IPS-20b (cell line): Measurements from ENCODE around the gene RBM20.

Experiments used
- H3K27ac ChIP-seq: one replicate; pipeline ENCODE4 v1.5.1; 2013; ENCODE audit warnings: low read length
- H3K27me3 ChIP-seq: 2 replicates; pipeline ENCODE4 v1.6.1; 2013; ENCODE audit warnings: mild to moderate bottlenecking, low read length, inconsistent platforms; ENCODE audit not compliant: insufficient read depth
- H3K36me3 ChIP-seq: 2 replicates; pipeline ENCODE4 v1.6.1; 2013; ENCODE audit warnings: low read depth, mild to moderate bottlenecking, inconsistent platforms, low read length, moderate library complexity; ENCODE audit not compliant: insufficient read depth
- H3K4me1 ChIP-seq: 2 replicates; pipeline ENCODE4 v1.6.1; 2013; ENCODE audit warnings: mild to moderate bottlenecking, control low read depth, inconsistent platforms, low read length, moderate library complexity; ENCODE audit not compliant: insufficient read depth
- H3K4me3 ChIP-seq: 2 replicates; pipeline ENCODE4 v1.5.1; 2013; ENCODE audit warnings: mild to moderate bottlenecking, low read length, inconsistent platforms
- H3K9ac ChIP-seq: 2 replicates; pipeline ENCODE4 v1.6.1; 2013; ENCODE audit warnings: low read depth, mild to moderate bottlenecking, inconsistent platforms, low read length, moderate library complexity
- H3K9me3 ChIP-seq: 2 replicates; pipeline ENCODE4 v1.6.1; 2013; ENCODE audit warnings: mild to moderate bottlenecking, low read depth, low read length, inconsistent platforms; ENCODE audit not compliant: insufficient read depth

Gene RBM20

DNA sequence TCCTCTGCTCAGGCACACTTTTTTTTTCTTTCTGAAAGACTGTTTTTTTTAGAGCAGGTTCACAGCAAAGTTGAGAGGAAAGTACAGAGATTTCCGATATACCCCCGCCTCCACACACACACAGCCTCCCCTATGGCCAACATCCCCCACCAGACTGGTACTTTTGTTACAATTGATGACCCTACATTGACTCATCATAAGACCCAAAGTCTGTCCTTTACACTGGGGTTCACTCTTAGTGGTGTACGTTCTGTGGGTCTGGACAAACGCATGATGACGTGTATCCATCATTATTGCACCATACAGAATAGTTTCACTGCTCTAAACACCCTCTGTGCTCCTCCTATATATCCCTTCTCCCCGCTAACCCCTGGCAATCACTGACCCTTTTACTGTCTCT, 107.7 kb downstream of the RBM20 start:
- H3K9me3 ChIP-seq, result peaks cover 6% of the 10 kb centered on the region
- H3K36me3 ChIP-seq, result no peaks in the 10 kb centered on the region
- H3K4me3 ChIP-seq, result no peak overlapping the region
- H3K27me3 ChIP-seq, result no peaks in the 10 kb centered on the region
- H3K4me1 ChIP-seq, result no peaks in the 10 kb centered on the region
- no peak overlapping the region for H3K9ac ChIP-seq
- no peak overlapping the region for H3K27ac ChIP-seq

DNA sequence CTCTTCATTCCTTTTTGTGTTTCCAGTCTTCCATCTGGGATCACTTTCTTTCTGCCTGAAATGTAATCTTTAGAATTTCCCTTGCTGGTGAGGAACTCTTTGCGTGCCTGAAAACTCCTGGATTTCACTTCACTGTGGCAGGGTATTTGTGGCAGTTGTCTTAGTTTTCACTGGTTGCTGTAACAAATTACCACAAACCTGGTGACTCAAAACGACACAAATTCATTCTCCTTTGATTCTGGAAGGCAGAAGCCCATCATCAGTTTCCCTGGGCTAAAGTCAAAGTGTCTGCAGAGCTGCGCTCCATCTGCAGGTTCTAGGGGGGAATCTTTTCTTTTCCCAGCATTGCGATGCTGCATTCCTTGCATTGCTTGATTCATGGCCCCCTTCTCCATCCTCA, 109.3 kb downstream of the RBM20 start:
- Histone ChIP-seq H3K27ac (no peak overlapping the region), H3K4me3 (no peak overlapping the region), H3K4me1 (no peaks in the 10 kb centered on the region), H3K27me3 (no peaks in the 10 kb centered on the region), H3K9ac (no peak overlapping the region), H3K36me3 (no peaks in the 10 kb centered on the region), H3K9me3 (peaks cover 6% of the 10 kb centered on the region)

DNA sequence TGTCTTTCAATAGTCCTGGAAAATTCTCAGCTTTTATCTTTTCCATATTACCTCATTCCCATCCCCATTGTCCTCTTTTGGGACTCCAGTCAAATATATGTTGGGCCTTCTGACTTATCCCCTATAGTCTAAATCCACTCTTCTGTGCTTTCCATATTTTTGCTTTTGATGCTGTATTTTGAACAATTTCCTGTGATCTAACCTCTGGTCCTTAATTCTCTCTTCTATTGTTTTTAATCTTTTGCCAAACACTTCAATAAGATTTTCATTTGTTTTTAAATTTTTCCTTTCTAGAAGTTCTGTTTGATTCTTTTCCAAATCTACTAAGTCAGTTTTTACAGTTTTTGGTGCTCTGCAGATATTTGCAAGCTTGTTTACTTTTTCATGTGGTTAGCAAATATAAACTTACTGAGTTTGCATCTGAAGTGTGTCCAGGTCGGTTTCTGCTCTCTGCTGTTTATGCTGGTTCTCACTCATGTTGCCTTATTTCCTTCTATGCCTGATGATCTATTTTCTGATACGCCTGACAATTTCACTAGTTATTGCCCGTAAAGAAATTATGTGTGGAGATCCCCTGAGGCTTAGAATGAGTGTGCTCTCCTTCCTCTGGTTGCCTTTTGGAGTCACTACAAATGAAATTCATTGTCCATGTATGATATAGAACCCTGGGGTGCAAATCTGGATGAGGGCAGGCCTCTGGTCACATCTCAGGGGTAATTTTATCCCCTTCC, 110.4 kb downstream of the RBM20 start:
- Histone ChIP-seq H3K27ac (no peak overlapping the region), H3K27me3 (no peaks in the 10 kb centered on the region), H3K9ac (no peak overlapping the region), H3K4me1 (no peaks in the 10 kb centered on the region), H3K4me3 (no peak overlapping the region), H3K9me3 (no peaks in the 10 kb centered on the region), H3K36me3 (no peaks in the 10 kb centered on the region)

DNA sequence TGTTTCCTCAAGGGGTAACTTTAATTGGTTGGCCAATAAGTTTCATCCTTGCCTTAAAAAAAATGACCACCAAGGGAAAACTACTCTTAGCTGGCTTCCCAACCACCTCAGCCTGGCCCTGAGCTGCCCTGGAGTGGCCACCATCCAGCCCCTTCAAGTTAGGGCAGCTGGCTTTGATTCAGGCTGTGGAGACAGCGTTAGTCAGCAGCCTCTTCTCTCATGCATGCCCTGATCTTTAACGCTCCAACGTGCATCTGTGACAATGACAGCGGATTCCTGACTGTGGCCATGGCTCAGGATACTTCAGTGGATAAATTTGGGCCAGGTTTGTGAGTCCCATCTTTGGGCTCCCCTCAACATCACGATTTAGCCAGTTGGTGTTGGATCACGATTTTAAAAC, 111.6 kb downstream of the RBM20 start:
- H3K9ac ChIP-seq, result no peak overlapping the region
- H3K4me3 ChIP-seq, result no peak overlapping the region
- H3K9me3 ChIP-seq, result no peaks in the 10 kb centered on the region
- no peaks in the 10 kb centered on the region for H3K36me3 ChIP-seq
- no peaks in the 10 kb centered on the region for H3K4me1 ChIP-seq
- no peaks in the 10 kb centered on the region for H3K27me3 ChIP-seq
- no peak overlapping the region for H3K27ac ChIP-seq

DNA sequence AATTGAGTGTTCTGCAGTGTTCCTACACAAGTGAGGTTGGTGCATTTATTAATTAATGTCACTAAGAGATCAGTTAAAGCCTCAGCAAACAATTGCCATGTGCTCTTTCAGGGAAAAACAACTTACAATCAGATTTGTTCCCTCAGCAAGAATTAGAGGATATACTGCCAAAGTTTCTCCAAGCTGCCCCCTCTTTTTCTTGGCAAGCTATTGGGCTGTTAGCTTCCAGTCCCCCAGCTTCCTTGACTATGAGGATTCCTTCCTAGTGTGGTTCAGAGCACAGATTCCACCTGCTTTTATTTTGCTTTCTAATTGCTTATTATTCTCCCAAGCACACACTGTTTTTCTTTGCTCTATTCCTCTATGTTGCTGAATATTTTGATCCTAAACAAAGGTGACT, 112.7 kb downstream of the RBM20 start:
- Histone ChIP-seq H3K36me3 (no peaks in the 10 kb centered on the region), H3K9me3 (no peaks in the 10 kb centered on the region), H3K4me1 (no peaks in the 10 kb centered on the region), H3K4me3 (no peak overlapping the region), H3K9ac (no peak overlapping the region), H3K27ac (no peak overlapping the region), H3K27me3 (no peaks in the 10 kb centered on the region)

DNA sequence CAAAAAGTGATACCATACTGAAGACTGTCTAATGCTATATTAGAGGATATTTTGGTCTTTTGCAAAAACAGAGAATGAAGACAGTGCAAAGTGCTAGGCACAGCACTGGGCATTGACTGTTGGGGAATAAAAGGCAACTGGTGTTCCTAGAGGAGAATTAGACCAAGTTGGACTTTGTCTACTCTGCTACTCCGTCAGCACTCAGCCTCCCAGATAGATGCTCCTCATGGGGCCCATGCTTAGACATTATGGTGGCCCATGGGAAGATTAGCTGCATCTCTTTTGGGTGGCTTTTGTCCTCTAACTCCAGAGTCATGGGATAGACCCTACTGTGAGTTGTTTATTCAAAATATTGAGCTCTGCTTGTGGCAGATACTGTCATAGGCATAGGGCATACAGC, 113.5 kb downstream of the RBM20 start:
- no peaks in the 10 kb centered on the region for H3K4me1 ChIP-seq
- no peak overlapping the region for H3K9ac ChIP-seq
- no peak overlapping the region for H3K4me3 ChIP-seq
- H3K27me3 ChIP-seq, result no peaks in the 10 kb centered on the region
- no peaks in the 10 kb centered on the region for H3K9me3 ChIP-seq
- H3K36me3 ChIP-seq, result no peaks in the 10 kb centered on the region
- no peak overlapping the region for H3K27ac ChIP-seq

DNA sequence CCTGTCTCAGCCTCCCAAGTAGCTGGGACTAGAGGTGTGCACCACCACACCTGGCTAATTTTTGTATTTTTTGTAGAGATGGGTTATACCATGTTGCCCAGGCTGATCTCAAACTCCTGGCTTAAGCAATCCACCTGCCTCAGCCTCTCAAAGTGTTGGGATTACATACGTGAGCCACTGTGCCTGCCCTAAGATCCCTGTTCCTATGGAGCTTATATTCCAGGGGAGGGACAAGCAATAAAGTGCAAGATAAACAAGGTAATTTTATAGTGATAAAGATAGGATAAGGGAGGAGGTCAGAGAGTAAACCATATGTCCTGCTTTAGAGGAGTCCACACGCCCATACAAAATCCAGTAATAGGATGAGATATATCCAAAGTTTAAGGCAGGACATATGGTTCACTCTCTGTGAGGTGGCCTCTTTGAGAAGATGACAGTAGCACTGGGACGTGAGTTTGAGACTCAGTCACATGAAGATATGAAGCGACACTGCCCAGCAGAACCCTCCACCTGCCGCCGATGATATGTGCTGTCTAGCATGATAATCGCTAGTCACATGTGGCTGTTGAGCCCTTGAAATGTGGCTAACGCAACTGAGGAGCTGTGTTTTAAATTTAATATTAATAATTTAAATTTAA, 114.1 kb downstream of the RBM20 start:
- Histone ChIP-seq H3K9ac (no peak overlapping the region), H3K4me1 (no peaks in the 10 kb centered on the region), H3K27me3 (no peaks in the 10 kb centered on the region), H3K27ac (no peak overlapping the region), H3K36me3 (no peaks in the 10 kb centered on the region), H3K9me3 (no peaks in the 10 kb centered on the region), H3K4me3 (no peak overlapping the region)

DNA sequence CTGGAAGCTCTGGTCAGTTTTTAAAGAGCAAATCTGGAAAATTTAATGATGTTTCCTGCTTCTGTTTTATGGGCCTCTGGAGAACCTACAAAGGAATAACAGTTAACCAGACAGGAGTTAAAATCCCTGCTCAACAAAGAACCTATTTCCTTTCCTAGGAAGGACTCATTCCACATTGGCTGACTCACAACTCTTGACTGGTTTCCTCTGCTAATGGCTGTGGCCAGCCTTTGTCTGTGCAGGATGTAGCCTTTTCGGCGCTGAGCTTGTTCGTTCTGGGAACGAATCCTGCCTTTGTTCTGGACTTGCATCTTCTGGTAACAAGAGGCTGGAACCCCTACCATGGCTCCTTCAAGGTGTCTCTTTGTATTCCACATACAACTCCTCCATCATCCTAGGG, 114.8 kb downstream of the RBM20 start:
- Histone ChIP-seq H3K9me3 (no peaks in the 10 kb centered on the region), H3K4me1 (no peaks in the 10 kb centered on the region), H3K27ac (no peak overlapping the region), H3K4me3 (no peak overlapping the region), H3K36me3 (no peaks in the 10 kb centered on the region), H3K9ac (no peak overlapping the region), H3K27me3 (no peaks in the 10 kb centered on the region)

DNA sequence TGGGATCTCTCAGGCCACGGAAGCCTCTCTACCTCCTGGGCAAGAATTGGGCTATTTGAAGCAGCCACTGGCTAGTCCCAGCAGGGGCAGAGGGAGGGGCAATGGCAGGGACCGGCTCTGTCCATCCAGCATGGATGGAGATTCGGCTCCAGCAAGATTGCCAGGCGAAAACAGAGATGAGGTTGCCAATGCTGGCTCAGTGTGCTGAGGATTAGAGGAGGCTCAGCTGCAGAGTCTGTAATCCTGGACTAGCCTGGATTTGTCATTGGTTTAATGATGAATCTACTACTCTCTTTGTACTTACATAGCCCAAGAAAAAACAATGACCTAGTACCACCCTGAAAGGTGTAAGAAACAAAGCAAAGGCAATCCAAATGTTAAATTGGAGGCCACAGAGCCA, 115.4 kb downstream of the RBM20 start:
- Histone ChIP-seq H3K4me3 (no peak overlapping the region), H3K9me3 (no peaks in the 10 kb centered on the region), H3K27me3 (no peaks in the 10 kb centered on the region), H3K4me1 (no peaks in the 10 kb centered on the region), H3K27ac (no peak overlapping the region), H3K36me3 (no peaks in the 10 kb centered on the region), H3K9ac (no peak overlapping the region)

DNA sequence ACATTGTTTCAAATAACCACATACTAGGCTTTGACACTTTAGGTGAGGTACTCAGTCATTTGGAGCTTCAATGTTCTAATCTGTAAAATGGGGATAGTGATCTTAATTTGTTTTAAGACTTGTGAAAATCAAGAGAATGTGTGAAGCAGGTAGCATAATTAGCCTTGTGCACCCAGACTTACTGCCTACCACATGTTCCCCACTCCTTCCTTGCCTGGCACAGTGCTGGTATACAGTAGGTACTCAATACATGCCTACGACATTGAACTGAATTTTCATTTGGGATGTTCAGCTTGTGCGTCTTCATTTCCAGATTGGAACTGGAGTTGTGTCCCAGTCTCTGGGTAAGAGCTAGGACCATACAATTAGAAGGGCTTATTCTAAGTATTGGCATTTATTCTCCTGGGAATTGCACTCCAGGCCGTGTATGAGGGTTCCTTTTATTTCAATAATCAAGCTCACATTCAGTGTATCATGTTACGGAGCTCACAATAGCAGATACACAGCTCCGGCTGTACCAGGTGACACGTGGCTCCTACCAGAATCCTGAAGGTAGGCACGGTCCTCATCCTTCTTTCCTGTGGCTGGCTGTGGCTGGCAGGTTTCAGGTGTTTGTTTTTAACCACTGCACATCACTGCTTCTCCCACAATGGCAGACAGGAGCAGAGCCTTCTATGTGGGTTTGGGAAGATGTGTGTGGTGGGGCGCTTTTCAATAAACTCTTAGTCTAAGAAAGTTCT, 118.1 kb downstream of the RBM20 start:
- no peaks in the 10 kb centered on the region for H3K36me3 ChIP-seq
- no peaks in the 10 kb centered on the region for H3K9me3 ChIP-seq
- no peak overlapping the region for H3K9ac ChIP-seq
- no peak overlapping the region for H3K4me3 ChIP-seq
- no peaks in the 10 kb centered on the region for H3K4me1 ChIP-seq
- H3K27me3 ChIP-seq, result no peaks in the 10 kb centered on the region
- H3K27ac ChIP-seq, result no peak overlapping the region

DNA sequence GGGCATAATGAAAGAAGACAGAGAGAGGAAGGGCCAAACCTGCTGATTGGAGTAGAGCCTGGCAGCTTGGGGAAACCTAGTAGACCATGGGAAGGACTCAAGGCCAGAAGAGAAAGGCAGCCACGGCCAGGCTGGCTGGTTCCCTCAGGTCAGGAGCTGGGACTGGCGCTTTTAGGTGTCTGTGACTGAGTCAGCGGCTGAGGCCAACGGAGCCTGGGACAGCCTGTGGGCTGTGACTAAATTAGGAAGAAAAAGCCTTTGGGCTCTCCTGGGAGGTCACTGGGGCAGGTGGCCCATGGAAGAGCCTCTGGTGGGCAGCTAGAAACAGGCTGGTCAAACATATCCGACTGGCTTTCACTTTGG, 118.7 kb downstream of the RBM20 start:
- H3K4me1 ChIP-seq, result no peaks in the 10 kb centered on the region
- H3K27ac ChIP-seq, result no peak overlapping the region
- no peak overlapping the region for H3K9ac ChIP-seq
- no peaks in the 10 kb centered on the region for H3K36me3 ChIP-seq
- no peaks in the 10 kb centered on the region for H3K9me3 ChIP-seq
- no peaks in the 10 kb centered on the region for H3K27me3 ChIP-seq
- no peak overlapping the region for H3K4me3 ChIP-seq

DNA sequence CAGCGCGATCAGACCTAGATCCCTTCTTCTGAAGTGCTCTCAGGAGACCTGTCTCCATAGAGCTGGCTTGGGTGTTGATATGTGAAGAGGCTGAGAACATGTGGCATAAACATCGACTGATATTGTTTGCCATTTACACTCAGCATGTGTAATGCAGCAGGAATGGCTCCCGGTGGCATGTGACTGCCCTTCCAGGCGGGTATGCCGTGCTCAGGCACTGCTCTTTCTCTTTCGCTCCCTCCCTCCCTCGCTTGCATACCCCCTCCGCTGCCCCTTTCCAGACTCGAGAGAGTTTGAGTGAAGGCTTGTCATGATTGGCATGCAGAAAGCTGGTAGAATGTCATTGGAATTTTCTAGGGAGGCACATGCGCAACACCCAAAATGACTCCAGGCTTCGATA, 120.2 kb downstream of the RBM20 start:
- H3K27me3 ChIP-seq, result no peaks in the 10 kb centered on the region

More for the DNA sequence above, 120.2 kb downstream of the RBM20 start:
- Histone ChIP-seq H3K4me3 (no peak overlapping the region), H3K27ac (no peak overlapping the region), H3K4me1 (no peaks in the 10 kb centered on the region), H3K9ac (no peak overlapping the region), H3K9me3 (no peaks in the 10 kb centered on the region), H3K36me3 (no peaks in the 10 kb centered on the region)
